IMR-90 (cell line): ENCODE results near the gene WHRN. TPM values are rescaled to one million over a fixed set of nuclear protein-coding genes. Genes with fewer than 3 reads are reported as not detected.

ENCODE experiments used
- ATAC-seq: fragments of 200-7000 bp; cut with Tn5 transposase; 2 replicates; pipeline ENCODE4 v1.9.1; 2020; ENCODE audit warnings: low read depth, mild to moderate bottlenecking, moderate library complexity
- BruUV-seq: library from RNA; stranded (reverse); fragments of 400-500 nt; replicated peaks from 2 replicates; lab custom pipeline; 2021; lab: Mats Ljungman, UMichigan
- CTCF ChIA-PET: fragments of 300-600 bp; formaldehyde crosslinking; extraction: SDS; loops from one replicate; lab custom pipeline; 2021; ENCODE audit warnings: antibody characterized with exemption; lab: Yijun Ruan, JAX
- POLR2A ChIA-PET: fragments of 300-600 bp; sonication (Branson Sonifier 250); formaldehyde crosslinking; loops from one replicate; lab custom pipeline; 2022; ENCODE audit warnings: antibody characterized with exemption; ENCODE audit not compliant: unreplicated experiment; lab: Charles Lee
- DNase-seq: peaks from one replicate; pipeline ENCODE4 v3.0.0; 2013
- H2AFZ ChIP-seq: replicated peaks from 2 replicates; pipeline ENCODE3; 2013; ENCODE audit warnings: low read length, mild to moderate bottlenecking; ENCODE audit not compliant: poor library complexity
- H2AK5ac ChIP-seq: 2 replicates; pipeline ENCODE4 v1.6.1; 2013; ENCODE audit warnings: low read depth, low read length, inconsistent platforms
- H2AK9ac ChIP-seq: replicated peaks from 2 replicates; pipeline ENCODE3; 2013; ENCODE audit warnings: mild to moderate bottlenecking, low read depth, low read length, moderate library complexity; ENCODE audit not compliant: poor library complexity
- H2BK120ac ChIP-seq: 2 replicates; pipeline ENCODE4 v1.6.1; 2013; ENCODE audit warnings: low read depth, low read length, inconsistent platforms
- H2BK15ac ChIP-seq: 3 replicates; pipeline ENCODE4 v1.6.1; 2013; ENCODE audit warnings: low read depth, low read length, inconsistent platforms
- H2BK20ac ChIP-seq: 2 replicates; pipeline ENCODE4 v1.6.1; 2013; ENCODE audit warnings: low read depth, mild to moderate bottlenecking, inconsistent platforms, low read length, moderate library complexity
- H2BK5ac ChIP-seq: 2 replicates; pipeline ENCODE4 v1.6.1; 2013; ENCODE audit warnings: mild to moderate bottlenecking, low read depth, low read length, inconsistent platforms; ENCODE audit not compliant: poor library complexity, severe bottlenecking
- H3K14ac ChIP-seq: replicated peaks from 2 replicates; pipeline ENCODE4 v1.6.1; 2013; ENCODE audit warnings: low read depth, low read length, inconsistent platforms
- H3K18ac ChIP-seq: 2 replicates; pipeline ENCODE4 v1.6.1; 2013; ENCODE audit warnings: low read depth, low read length, control low read depth
- H3K23ac ChIP-seq: 2 replicates; pipeline ENCODE4 v1.6.1; 2013; ENCODE audit warnings: low read depth, low read length, inconsistent platforms
- H3K27ac ChIP-seq: 2 replicates; pipeline ENCODE4 v1.5.1; 2013; ENCODE audit warnings: mild to moderate bottlenecking, control low read depth, low read length; ENCODE audit not compliant: insufficient read depth
- H3K27me3 ChIP-seq: 2 replicates; pipeline ENCODE4 v1.6.1; 2013; ENCODE audit warnings: low read length; ENCODE audit not compliant: control insufficient read depth, insufficient read depth
- H3K36me3 ChIP-seq: 2 replicates; pipeline ENCODE4 v1.6.1; 2013; ENCODE audit warnings: low read length, mixed read lengths; ENCODE audit not compliant: control insufficient read depth, insufficient read depth
- H3K4ac ChIP-seq: 2 replicates; pipeline ENCODE4 v1.6.1; 2013; ENCODE audit warnings: low read depth, low read length, inconsistent platforms
- H3K4me1 ChIP-seq: 2 replicates; pipeline ENCODE4 v1.6.1; 2013; ENCODE audit warnings: low read length, mixed read lengths; ENCODE audit not compliant: control insufficient read depth, insufficient read depth
- H3K4me2 ChIP-seq: 2 replicates; pipeline ENCODE4 v1.6.1; 2013; ENCODE audit warnings: low read depth, mild to moderate bottlenecking, control low read depth, low read length, moderate library complexity
- H3K4me3 ChIP-seq: 2 replicates; pipeline ENCODE4 v1.5.1; 2013; ENCODE audit warnings: low read depth, mild to moderate bottlenecking, control low read depth, low read length, moderate library complexity; ENCODE audit not compliant: insufficient read depth
- H3K56ac ChIP-seq: 2 replicates; pipeline ENCODE4 v1.6.1; 2013; ENCODE audit warnings: low read length, inconsistent platforms; ENCODE audit not compliant: insufficient read depth; ENCODE audit errors: extremely low read depth
- H3K79me1 ChIP-seq, 2 experiments: 2 replicates each; pipeline ENCODE4 v1.6.1; 2013; ENCODE audit warnings: low read length in 2 of 2, inconsistent platforms in 1 of 2, low read depth in 1 of 2
- H3K9ac ChIP-seq: 2 replicates; pipeline ENCODE4 v1.6.1; 2013; ENCODE audit warnings: low read depth, low read length, control low read depth
- H3K9me1 ChIP-seq: 2 replicates; pipeline ENCODE4 v1.6.1; 2013; ENCODE audit warnings: low read length, inconsistent platforms; ENCODE audit not compliant: insufficient read depth
- H3K9me3 ChIP-seq: 2 replicates; pipeline ENCODE4 v1.6.1; 2013; ENCODE audit warnings: low read length; ENCODE audit not compliant: control insufficient read depth, insufficient read depth
- H4K20me1 ChIP-seq: 2 replicates; pipeline ENCODE4 v1.6.1; 2013; ENCODE audit warnings: low read length, inconsistent platforms; ENCODE audit not compliant: insufficient read depth
- H4K5ac ChIP-seq: 2 replicates; pipeline ENCODE4 v1.6.1; 2013; ENCODE audit warnings: mild to moderate bottlenecking, low read depth, low read length, control low read depth
- H4K8ac ChIP-seq, 2 experiments: 2 replicates each; pipeline ENCODE4 v1.6.1; 2013; ENCODE audit warnings: low read depth in 2 of 2, low read length in 2 of 2, control low read depth in 1 of 2, inconsistent platforms in 1 of 2
- H4K91ac ChIP-seq: 2 replicates; pipeline ENCODE4 v1.6.1; 2013; ENCODE audit warnings: low read depth, low read length, inconsistent platforms; ENCODE audit not compliant: insufficient read depth
- BHLHE40 ChIP-seq: fragments of 150-350 bp; IDR thresholded peaks from 2 replicates; pipeline ENCODE4 v1.6.1; 2016; ENCODE audit warnings: mild to moderate bottlenecking, low read depth, low read length
- CEBPB ChIP-seq: IDR thresholded peaks from 2 replicates; pipeline ENCODE4 v1.6.1; 2012; ENCODE audit warnings: low read depth, low read length, improper control_type of control experiment
- CHD1 ChIP-seq: IDR thresholded peaks from 2 replicates; pipeline ENCODE4 v1.6.1; 2012; ENCODE audit warnings: low read depth, low read length, improper control_type of control experiment
- CTCF ChIP-seq: conservative IDR thresholded peaks from 2 replicates; pipeline ENCODE4 v1.5.1; 2012; ENCODE audit warnings: mild to moderate bottlenecking, low read depth, low read length, improper control_type of control experiment
- FOS ChIP-seq: fragments of 150-350 bp; IDR thresholded peaks from 2 replicates; pipeline ENCODE4 v1.6.1; 2016; ENCODE audit warnings: low read depth, low read length
- MAZ ChIP-seq: IDR thresholded peaks from 2 replicates; pipeline ENCODE4 v1.6.1; 2012; ENCODE audit warnings: low read depth, mild to moderate bottlenecking, low read length, improper control_type of control experiment, moderate library complexity, borderline replicate concordance
- MXI1 ChIP-seq: IDR thresholded peaks from 2 replicates; pipeline ENCODE4 v1.6.1; 2012; ENCODE audit warnings: low read depth, mild to moderate bottlenecking, low read length, moderate library complexity, borderline replicate concordance
- NFE2L2 ChIP-seq: fragments of 150-350 bp; IDR thresholded peaks from 2 replicates; pipeline ENCODE4 v1.6.1; 2016; ENCODE audit warnings: low read depth, mild to moderate bottlenecking, low read length
- POLR2A ChIP-seq: IDR thresholded peaks from 2 replicates; pipeline ENCODE4 v1.6.1; 2012; ENCODE audit warnings: mild to moderate bottlenecking, low read depth, low read length
- RAD21 ChIP-seq: IDR thresholded peaks from 2 replicates; pipeline ENCODE4 v1.6.1; 2012; ENCODE audit warnings: low read length, improper control_type of control experiment
- RCOR1 ChIP-seq: IDR thresholded peaks from 2 replicates; pipeline ENCODE4 v1.6.1; 2012; ENCODE audit warnings: mild to moderate bottlenecking, low read length, improper control_type of control experiment; ENCODE audit not compliant: insufficient replicate concordance
- RFX5 ChIP-seq: IDR thresholded peaks from 2 replicates; pipeline ENCODE4 v1.8.0; 2012; ENCODE audit warnings: low read depth, mild to moderate bottlenecking, low read length, moderate library complexity
- SMC3 ChIP-seq: fragments of 150-350 bp; IDR thresholded peaks from 2 replicates; pipeline ENCODE4 v1.6.1; 2016; ENCODE audit warnings: low read depth, mild to moderate bottlenecking, antibody characterized with exemption, low read length, moderate library complexity
- WGBS, 2 experiments: methylation state at CpG; one replicate each; pipeline versions ENCODE4 v1.1.5 to v1.1.7; 2013; ENCODE audit warnings: missing lambda C conversion rate in 2 of 2; ENCODE audit not compliant: insufficient read length in 1 of 2; ENCODE audit errors: extremely low coverage in 2 of 2; 5-methylcytosine and 5-hydroxymethylcytosine counted together
- dilution Hi-C: fragments of 300-500 bp; cut with HindIII; formaldehyde crosslinking; loops from one replicate; pipeline ENCODE4 v1.14.3; 2018; ENCODE audit warnings: low sequenced_read_pairs; ENCODE audit not compliant: unreplicated experiment
- in situ Hi-C: fragments of 300-500 bp; cut with MboI; formaldehyde crosslinking; loops from 3 replicates; pipeline ENCODE4 v1.14.3; 2019; ENCODE audit warnings: low sequenced_read_pairs, inconsistent platforms, mixed read lengths
- intact Hi-C: fragments of 100-400 bp; cut with micrococcal nuclease; formaldehyde crosslinking; loops from 2 replicates; pipeline ENCODE4 v1.10.0; 2022
- polyA plus RNA-seq, 3 experiments: library from polyadenylated mRNA; depleted of rRNA; stranded (reverse); fragments of >200 nt; gene quantifications; 2 replicates each; pipeline ENCODE4 v1.2.3, GENCODE V29; 2012; ENCODE audit warnings: low replicate concordance in 1 of 3
- total RNA-seq: library from RNA; depleted of rRNA; stranded (reverse); fragments of >200 nt; gene quantifications from 2 replicates; pipeline ENCODE4 v1.2.3, GENCODE V29; 2012
- TF ChIP-seq, protein P1 (sequence below): fragments of 150-350 bp; IDR thresholded peaks from 2 replicates; pipeline ENCODE4 v1.6.1; 2016; ENCODE audit warnings: low read depth, mild to moderate bottlenecking, low read length, moderate library complexity, borderline replicate concordance

The WHRN gene
- total and polyA plus RNA-seq, 2 of the 4 experiments (the other 2 are of a cell fraction): 0.18 to 2.6 TPM

DNA sequence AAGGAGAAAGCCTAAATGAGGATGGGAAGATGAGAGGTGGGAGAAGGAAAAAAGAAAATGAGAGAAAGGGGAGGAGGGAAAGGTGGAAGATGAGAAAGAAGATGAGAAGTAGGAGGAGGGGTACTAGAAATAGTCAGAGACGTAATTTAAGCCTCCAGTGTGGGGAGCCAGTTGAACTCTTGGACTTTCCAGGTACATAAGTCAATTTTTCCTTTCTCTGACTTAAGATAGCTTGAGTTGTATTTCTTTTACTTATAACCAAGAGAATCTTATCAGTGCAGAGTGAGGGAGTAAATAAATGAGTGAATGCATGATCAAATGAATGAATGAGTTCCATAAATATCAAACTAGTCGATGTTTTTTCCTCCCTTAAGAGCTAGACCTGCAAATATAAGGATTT is 21.5 kb upstream of the WHRN start:
- POLR2A ChIA-PET: no interaction called here
- H3K79me1 ChIP-seq: no peaks in the 10 kb centered on the region
- no peak overlapping the region for H4K8ac ChIP-seq
- H3K23ac ChIP-seq: no peak overlapping the region
- H3K4me3 ChIP-seq: no peak overlapping the region
- 0 out of 2 replicates have a peak overlapping the region, but pooled peaks have one; percentile 37 for H2BK20ac ChIP-seq
- H3K4ac ChIP-seq: no peak overlapping the region
- DNase-seq (no peak), ATAC-seq (no peak)
- no peak overlapping the region for H3K27ac ChIP-seq
- H3K56ac ChIP-seq: no peak overlapping the region
- intact Hi-C loops: no loop called here
- H2AK9ac ChIP-seq: no peak overlapping the region
- H4K91ac ChIP-seq: no peak overlapping the region
- H3K9me3 ChIP-seq: no peaks in the 10 kb centered on the region
- H3K18ac ChIP-seq: no peak overlapping the region
- CTCF ChIA-PET: interaction anchor here (1.3 kb wide), 1 partner anchor 23 kb away, joined by 3 read pairs; no protein-coding TSS in a partner anchor
- H4K5ac ChIP-seq: no peak overlapping the region
- no peak overlapping the region; the same call in 1 of the 2 replicates for H2AK5ac ChIP-seq
- H2AFZ ChIP-seq: no peak overlapping the region
- no peak overlapping the region for H2BK120ac ChIP-seq
- TF ChIP-seq CTCF (no peak), CEBPB (no peak), MXI1 (no peak), RFX5 (no peak), MAZ (no peak), NFE2L2 (no peak), SMC3 (no peak), RAD21 (no peak), CHD1 (no peak), POLR2A (no peak), BHLHE40 (no peak), RCOR1 (no peak), FOS (no peak)
- TF ChIP-seq, protein P1, sequence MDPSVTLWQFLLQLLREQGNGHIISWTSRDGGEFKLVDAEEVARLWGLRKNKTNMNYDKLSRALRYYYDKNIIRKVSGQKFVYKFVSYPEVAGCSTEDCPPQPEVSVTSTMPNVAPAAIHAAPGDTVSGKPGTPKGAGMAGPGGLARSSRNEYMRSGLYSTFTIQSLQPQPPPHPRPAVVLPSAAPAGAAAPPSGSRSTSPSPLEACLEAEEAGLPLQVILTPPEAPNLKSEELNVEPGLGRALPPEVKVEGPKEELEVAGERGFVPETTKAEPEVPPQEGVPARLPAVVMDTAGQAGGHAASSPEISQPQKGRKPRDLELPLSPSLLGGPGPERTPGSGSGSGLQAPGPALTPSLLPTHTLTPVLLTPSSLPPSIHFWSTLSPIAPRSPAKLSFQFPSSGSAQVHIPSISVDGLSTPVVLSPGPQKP: no peak
- no peak overlapping the region for H2BK15ac ChIP-seq
- H3K9me1 ChIP-seq: 0 out of 2 replicates have a peak, but pooled peaks cover 3% of the 10 kb centered on the region
- no TSS peak for BruUV-seq
- in situ Hi-C loops: no loop called here
- peaks cover 15% of the 10 kb centered on the region for H3K27me3 ChIP-seq
- H3K4me2 ChIP-seq: no peak overlapping the region
- no peaks in the 10 kb centered on the region for H3K36me3 ChIP-seq
- H2BK5ac ChIP-seq: no peak overlapping the region
- H4K20me1 ChIP-seq: no peaks in the 10 kb centered on the region
- WGBS, 2 experiments: no CpG with 5 or more reads among the region's 2 CpGs
- no peak overlapping the region for H3K14ac ChIP-seq
- H3K9ac ChIP-seq: no peak overlapping the region
- H3K4me1 ChIP-seq: peaks cover 3% of the 10 kb centered on the region; the same call in 1 of the 2 replicates
- dilution Hi-C loops: no loop called here
